SKM-1 (cell line): ENCODE results near the gene RNASE11.
"Not testable (repeated sequence)": the region's sequence is repeated elsewhere in the genome, so short reads cannot be mapped to it uniquely, and the experiment has no call there.

Source experiments
- DNase-seq: peaks from one replicate; lab custom pipeline; 2025; ENCODE audit not compliant: unreplicated experiment; lab: John Stamatoyannopoulos, UW

The RNASE11 gene

DNA sequence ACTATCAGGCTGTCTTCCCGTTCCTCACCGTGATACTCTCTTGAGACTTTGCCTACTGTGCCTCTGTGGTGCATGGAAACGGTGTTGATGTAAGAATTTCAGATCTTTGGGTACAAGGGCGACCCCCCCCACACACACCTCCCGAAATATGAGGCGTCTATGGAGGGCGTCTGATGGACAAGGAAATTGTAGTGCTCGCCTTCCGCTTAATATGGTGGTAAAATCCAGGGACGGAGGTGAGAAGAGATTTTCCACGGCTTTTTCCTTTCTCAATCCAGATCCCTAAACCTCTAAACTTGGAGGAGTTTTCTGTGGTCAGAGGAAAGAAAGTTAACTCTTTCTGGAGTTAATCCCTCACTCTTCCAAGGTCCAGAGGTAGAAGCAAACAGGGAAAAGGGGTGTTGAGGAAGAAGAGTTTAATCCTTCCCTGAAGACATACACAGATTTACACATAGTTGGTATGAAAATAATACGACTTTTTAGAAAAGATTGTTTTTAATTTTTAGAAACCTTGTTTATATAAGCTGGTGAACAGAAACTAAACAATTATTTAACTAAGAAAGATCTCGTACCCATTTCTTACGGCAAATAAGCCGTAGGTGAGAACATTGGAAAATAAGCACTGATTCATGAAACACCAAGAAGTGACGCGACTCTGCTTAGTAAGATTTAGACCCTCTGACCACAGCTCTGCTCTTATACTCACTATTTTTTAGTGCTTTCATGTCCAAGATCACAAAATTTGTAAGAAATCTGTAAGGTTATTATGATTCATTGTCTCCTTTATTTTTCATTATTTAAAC, 26.4 kb upstream of the RNASE11 start:
- DNase-seq: no peak

DNA sequence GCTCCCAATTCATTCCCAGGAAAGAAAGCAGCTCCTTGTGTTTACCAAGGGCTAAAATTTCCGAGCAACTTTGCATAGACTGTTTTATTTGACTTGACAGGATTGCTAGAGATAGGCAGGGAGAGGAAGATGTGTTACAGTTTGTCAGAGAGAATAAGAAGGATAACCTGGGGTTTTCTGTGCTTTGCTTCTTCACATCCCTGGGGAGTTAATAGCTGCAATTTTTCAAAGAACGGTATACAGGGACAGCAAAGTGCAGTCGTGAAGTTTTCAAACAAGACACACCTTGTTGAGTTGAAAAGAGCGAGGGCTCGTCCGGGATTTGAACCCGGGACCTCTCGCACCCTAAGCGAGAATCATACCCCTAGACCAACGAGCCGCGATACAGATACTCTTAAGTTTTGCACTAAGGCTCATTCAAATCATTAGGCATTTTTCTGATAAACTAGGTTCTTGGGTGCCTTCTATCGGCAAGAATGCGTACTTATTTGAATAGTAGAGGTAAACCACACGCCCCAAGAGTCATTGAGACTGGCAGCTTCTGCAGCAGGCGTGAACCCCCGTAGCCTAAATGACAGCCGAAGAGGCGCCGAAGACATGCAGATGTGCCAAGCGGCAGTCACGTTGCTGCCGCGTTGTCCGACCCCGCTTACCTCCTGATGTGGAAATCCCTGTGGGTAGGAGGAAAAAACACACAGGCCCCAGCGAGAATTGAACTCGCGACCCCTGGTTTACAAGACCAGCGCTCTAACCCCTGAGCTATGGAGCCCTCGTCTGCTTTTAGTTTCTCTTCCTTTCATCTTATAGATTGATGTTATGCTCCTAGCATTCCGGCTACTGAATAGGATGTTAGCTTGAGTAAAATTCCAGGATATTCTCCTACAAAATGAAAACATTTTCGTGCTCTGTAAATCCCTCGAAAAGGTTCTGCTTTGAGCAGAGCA, 25.6 kb upstream of the RNASE11 start:
- DNase-seq: peak; percentile 71

DNA sequence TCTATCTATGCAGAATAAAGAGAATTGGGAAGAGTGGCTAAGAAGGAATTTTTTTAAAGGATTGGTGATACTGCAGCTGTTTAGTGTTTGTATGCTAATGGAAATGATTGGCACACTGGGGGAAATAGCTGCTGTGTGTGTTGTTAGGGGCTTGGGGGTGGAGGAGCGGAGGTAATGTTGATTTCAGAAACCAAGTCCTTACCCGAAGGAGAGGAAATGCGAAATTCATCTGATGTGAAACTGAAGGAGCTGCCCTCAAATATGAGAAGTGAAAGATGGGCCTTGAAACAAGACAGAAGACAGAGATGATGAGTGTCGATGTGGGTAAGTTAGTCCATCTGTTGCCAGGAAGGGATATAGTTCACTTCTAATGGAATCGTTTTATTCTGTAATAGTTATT, 24.6 kb upstream of the RNASE11 start:
- DNase-seq: no peak

DNA sequence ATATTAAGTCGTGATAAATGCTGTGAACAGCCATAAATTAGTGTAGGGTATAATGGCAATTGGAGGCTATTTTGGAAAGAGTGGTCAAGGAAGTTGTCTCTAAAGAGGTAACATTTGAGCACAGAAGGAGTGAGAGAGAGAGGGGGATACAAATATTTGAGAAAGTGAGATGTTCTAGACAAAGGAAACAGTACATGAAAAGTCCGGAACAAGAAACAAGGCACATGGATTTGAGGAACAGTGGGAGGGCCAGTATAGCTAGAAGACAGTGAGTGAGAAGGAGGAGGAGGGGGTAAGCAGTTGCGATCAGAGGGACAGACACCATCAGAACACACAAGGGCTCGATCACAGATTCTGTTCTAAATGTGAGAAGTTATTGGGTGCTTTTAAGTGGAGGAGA, 23.5 kb upstream of the RNASE11 start:
- no peak for DNase-seq

DNA sequence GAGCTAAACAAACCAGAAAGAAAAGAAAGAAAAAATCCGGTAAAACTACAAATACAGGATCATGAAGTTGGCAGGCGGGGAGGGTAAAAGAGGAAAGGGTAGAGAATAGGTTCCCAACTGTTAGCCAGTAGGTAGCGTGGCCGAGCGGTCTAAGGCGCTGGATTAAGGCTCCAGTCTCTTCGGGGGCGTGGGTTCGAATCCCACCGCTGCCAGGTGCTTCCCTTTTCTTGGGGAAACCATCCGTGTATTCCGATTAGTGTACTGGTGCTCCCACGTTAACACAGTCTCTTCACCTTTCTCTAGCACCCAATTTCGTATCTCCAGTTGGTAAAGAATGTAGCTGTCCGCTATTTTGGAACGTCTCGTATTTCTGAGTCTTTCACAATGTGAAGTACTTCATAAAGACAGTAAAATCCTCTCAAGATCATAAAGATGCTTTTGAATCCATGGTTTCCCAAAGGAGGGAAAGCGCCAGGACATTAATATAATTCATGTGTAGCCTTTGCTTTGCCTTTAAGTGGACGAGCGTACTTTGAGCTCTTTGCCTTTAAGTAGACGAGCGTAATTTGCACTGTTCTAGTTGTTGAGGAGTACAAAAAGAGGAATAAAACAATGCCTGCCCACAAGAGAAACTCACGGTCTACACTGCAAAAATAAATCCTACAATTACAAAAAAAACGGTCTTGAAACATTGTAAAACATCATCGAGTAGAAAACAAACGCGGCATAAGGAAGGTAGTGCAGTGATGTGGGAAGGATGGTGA, 22.4 kb upstream of the RNASE11 start:
- peak; percentile 30 for DNase-seq

DNA sequence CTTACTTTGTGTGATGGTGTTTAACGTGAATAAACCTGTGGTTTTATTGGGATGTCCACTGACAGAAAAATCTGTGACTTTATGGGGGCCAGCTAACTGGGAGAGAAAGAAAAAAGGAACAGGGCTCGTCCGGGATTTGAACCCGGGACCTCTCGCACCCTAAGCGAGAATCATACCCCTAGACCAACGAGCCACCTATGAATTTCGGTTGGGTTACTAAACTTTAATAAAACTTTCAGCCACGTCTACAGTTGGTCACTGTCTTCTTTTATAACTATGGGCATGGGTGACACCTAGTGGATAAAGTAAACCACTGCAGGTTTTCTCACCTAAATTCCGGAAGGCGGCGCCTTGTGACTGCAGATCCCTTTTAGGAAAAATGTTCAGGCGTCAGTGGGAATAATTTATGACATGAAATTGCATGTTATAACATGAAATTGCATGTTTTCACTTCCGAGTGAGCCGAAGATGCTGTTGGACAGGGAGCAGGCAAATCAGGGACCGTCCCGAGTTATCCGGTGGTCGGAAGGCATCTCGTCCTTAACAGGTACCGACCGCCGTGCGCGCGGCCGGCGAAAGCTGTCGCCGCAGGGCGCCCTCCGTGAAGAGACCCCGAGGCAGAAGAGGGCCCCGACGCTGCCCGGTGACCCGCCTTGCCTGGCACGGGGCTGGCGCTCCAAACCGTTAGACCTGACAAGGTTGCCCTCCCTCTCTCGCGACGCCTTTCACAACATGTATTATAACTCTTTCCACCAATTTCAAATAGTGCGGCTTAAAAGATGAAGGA, 21.6 kb upstream of the RNASE11 start:
- peak; percentile 59 for DNase-seq

DNA sequence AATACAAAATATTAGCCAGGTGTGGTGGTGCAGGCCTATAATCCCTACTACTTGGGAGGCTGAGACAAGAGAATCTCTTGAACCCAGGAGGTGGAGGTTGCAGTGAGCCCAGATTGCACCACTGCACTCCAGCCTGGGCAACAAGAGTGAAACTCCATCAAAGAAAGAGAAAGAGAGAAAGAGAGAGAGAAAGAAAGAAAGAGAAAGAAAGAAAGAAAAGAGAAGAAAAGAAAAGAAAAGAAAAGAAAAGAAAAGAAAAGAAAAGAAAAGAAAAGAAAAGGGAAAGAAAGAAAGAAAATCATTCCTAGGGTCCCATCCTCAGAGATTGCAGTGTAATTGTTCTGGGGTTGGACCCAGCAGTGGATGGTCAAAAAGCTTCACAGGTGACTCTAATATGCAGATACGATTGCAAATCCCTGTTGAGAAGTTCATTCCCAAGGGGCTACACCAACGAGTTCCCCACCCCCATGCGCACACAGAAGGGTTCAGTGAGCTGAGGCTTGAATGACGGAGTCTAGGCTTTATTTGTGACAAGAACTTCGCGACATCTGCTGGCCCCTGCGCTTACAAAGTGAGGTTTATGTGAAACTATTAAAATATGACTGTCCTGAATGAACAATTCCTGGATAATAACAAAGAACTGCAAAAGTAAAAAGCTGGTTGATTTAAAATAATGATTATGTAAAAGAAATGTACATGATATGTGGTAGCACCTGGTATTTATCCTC, 20.7 kb upstream of the RNASE11 start:
- DNase-seq: no peak

DNA sequence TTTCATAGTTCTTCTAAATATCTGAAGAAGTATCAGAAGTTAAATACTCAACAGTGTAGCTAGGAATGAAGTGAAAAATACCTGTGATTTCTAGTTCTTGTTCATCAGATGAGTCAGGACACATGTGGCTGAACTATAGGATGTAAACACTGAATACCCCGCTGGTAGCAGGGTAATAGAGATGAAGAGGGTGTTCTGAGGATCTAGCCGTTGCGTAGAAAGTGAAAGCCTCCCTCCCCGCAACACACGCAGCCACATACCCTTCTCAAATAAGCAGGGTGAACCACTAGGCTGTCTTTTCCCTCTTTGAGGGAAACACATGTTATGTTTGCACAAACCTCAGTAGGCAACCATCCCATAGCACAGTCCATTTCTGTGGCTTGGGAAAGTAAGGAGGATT, 19.8 kb upstream of the RNASE11 start:
- DNase-seq: no peak

DNA sequence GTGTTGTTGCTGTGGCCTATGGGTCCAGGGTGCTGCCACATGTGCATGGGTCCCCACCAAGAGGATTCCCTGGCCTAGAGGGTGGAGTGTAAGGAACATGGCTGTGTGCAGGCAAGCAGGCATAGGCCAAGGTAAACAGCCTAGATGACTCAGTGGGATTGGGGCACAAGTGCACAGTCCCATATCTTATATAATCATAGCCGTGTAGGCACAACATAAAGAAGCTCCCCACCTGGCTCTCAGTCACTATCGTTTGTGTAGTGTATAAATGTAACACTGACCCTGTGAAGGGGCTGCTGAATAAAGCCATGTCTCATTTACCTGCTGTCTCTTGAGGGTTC, 19.1 kb upstream of the RNASE11 start:
- no peak for DNase-seq

DNA sequence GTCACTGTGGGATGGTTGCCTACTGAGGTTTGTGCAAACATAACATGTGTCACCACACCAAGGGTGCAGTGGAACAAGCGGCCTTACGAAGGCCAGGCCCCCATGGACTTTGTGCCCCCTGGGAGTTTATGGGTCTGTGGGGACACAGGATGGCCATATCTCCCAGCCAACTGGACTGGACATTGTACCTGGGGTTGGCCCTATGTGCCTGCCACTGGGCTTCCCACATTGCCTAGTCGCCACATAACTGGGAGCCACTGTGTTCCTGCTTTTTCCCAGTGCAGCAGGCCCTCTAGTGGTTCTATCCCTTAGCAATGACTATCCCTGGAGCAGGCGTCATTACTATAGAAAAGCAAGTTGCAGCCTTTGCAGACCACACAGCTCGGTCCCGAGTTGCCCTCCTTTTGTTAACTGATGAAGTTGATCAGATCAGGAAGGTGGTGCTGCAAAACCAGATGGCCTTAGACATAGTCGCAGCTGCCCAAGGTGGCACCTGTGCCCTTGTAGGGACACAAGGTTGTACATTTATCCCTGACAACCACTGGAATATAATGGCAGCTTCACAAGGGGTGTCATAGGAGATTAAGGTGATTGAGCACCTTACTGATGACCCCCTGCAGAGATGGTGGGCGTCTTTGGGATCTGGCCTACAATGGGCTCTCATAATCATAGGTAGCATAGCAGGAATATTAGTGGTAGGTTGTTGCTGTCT, 18.5 kb upstream of the RNASE11 start:
- DNase-seq: peak; percentile 0

DNA sequence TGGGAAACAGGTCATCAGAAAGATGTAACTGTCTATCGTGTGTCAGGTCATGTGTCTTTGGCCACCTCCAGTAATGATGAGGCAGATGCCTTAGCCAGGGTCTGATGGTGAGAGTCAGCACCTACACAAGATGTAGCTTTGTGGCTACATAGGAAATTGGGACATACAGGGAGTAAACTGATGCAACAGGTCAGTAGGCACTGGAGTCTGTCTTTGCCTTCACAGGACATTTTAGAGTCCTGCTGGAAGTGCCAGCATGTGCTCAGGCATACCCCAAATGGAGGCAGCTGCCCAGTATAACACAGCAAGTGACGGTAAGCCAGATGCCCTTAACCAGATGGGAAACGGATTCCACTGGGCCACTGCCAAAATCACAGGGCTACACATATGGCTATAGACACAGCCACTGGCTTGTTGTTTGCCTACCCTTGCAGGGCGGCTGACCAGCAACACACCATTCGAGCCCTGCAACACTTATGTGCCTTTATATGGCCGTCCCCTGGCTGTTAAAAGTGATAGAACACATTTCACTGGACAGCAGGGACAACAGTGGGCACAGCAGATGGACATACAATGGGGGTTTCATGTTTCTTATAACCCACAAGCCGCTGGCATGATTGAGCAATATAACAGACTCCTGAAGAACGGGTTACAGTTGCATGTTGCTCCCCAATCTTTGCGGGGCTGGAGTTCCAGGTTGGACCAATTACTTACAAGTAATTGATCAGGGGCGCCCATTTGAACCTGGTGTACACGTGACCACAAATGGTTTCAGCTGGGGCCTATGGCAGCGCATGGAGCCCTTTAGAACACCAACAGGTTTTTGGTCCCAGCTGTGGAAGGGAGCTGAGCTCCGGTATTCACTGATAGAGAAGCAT, 16.3 kb upstream of the RNASE11 start:
- DNase-seq: no peak

DNA sequence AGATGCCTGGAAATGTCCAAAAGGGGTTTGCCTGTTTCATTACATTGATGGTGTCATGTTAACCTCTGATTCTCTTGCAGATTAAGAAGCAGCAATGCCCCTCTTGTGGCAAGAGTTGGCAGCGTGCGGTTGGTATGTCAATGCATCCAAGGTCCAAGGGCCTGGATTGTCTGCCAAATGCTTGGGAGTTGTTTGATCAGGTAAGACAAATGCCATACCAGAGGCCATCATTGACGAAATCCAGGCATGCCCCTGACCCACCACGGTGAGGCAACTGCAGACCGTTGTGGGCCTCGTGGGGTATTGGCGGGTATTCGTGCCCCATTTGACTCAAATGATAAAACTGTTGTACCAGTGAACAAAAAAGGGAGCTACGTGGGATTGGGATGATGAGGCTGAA, 14.8 kb upstream of the RNASE11 start:
- DNase-seq: no peak

DNA sequence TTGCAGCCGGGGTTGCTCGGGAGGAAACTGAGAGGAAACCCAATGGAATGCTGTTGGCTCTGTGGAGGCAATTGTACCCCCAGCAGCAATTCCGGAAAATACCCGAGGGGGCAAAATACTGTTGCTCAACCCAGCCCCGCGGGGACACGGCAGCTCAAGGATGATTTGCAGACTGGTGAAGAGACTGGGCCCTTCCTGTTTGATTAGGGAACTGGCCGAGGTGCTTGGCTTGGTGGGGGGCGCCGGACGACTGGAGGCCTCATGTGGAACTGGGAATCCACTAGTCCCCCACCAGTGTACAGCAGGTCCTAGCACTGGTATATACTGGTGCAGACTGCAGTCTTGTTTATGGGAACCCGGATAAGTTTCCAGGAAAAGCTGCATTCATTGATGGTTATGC, 13.7 kb upstream of the RNASE11 start:
- DNase-seq: no peak

DNA sequence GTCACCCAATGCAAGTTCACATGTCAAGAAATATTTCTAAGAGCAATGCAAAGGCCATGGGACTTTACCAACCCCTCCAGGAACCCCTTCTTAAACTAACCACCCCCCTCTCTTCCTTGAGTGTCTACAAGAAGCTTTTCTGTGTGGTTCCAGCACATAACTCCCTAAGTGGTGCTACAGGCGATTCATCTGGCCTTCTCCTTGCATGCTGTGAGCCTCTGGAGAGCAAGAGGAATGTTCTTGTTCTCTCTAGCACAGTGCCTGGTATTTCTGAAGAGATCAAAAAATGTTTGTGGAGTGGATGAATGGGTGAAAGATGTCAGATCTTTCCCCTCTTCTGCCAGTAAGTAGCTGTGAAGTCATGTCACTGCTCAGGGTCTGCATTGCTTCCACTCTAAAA, 9.3 kb upstream of the RNASE11 start:
- DNase-seq: no peak

DNA sequence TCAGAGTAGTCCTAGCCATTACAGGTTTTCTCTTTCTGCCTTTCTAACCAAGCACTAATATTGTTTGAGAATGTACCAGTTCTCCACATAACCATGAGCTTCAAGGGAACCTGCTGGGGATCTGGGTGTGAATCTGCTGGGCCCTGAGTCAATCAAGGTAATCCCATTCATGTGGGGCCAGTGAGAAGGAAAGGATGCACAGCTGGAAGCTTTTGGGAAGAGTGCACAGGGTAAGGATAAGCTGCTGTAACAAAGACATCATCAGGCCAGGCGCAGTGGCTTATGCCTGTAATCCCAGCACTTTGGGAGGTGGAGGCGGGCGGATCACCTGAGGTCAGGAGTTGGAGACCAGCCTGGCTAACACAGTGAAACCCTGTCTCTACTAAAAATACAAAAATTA, 7.9 kb upstream of the RNASE11 start:
- not testable (repeated sequence) for DNase-seq

DNA sequence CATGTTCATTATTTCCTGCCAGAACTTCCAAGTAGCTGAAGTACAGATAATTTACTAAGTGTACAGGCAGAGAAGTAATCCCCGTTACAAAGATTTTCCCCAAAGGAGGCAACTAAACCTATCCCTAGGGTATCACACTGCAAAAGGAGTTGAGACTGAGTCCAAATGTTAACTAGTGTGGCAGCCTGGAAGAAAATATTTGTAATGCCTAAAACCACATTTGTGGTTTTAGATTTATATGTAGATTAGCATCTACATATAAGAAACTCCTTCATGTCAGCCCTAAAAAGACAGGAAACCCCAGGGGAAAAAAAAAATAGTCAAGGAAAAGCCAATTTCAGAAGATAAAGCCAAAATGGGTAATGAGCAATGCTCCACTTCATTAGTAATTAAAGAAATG, 4.8 kb upstream of the RNASE11 start:
- DNase-seq: no peak

DNA sequence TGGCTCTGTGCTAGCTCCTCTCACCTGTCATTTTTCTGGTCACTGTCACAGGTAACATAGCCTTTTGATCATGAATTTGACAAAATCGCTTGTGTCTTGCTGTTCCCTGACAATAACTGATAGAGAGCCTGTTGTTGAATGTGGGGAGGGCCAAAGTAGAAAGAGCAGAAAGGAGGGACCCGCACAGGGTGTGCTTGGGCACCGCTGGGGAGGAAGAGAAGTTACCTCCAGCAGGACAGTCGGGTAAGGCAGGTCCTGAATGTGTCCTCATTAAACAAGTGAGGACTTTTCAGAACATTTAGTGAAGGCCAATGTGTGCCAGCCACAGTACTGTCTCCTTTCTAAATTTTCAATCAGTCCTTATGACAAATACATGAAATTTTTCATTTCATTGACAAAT, 3.4 kb upstream of the RNASE11 start, which contains the start of gene RNASE12:
Gene RNASE12 (minus strand): TSS at position 142 of the 400 bp plus-strand sequence. CDS start 653 bp downstream, outside the sequence.
- DNase-seq: no peak

DNA sequence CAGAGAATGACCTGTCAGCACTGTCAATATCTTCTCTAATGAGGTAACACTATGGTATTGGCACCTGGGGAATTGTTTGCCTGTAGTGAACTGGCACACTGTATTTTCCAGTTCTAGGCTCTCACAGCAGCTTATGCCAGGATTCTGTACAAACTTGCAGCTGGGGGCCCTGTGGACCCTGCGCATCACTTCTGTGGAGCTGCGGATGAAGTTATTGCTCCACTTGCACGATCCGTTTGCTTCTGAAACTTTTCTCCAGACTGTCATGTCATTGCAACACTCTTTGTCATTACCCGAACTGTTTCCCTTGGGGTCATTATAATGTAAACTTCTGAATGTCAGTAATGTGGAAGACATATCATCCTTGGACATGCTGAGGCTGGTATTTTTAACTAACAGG, 3.9 kb downstream of the RNASE11 start:
- no peak for DNase-seq
